Body of pancreas (tissue), 4 donors: ENCODE data around the gene AURKAIP1. TPM values are rescaled to one million over a fixed set of nuclear protein-coding genes. Genes with fewer than 3 reads are reported as not detected.

Experiments
- ATAC-seq: fragments of 150-250 bp; one replicate; pipeline ENCODE4 v1.9.1; 2016
- DNase-seq, 4 donors: peaks; one replicate each; pipeline ENCODE4 v3.0.0-alpha.2; 2019
- H3K27ac ChIP-seq, 4 donors: fragments of 200-600 bp; sonication (generic); 1 replicate in 3 of 4; 2 replicates in 1 of 4; pipeline versions ENCODE4 v1.5.1 to v1.6.1; 2016 to 2019; ENCODE audit warnings: mild to moderate bottlenecking in 1 of 4, mixed read lengths in 1 of 4, moderate library complexity in 1 of 4
- H3K27me3 ChIP-seq, 2 donors: fragments of 200-600 bp; sonication (generic); one replicate each; pipeline ENCODE4 v1.6.0; 2016; ENCODE audit warnings: mild to moderate bottlenecking in 1 of 2
- H3K36me3 ChIP-seq, 2 donors: fragments of 200-600 bp; sonication (generic); replicated peaks in 1 of 2; 2 replicates each; pipeline ENCODE4 v1.5.1; 2016; ENCODE audit warnings: low read depth in 2 of 2; ENCODE audit not compliant: insufficient read depth in 1 of 2
- H3K4me1 ChIP-seq: fragments of 200-600 bp; sonication (generic); one replicate; pipeline ENCODE4 v1.6.0; 2016
- H3K4me3 ChIP-seq, 2 donors: fragments of 200-600 bp; sonication (generic); 1 replicate in 1 of 2; 2 replicates in 1 of 2; pipeline ENCODE4 v1.5.1; 2016 to 2019
- H3K9me3 ChIP-seq, 3 donors: fragments of 200-600 bp; sonication (generic); 1 replicate in 2 of 3; 2 replicates in 1 of 3; pipeline ENCODE4 v1.5.1; 2016
- CTCF ChIP-seq, 7 experiments: fragments of 450-650 bp in 4 of 7; fragments of 200-600 bp in 3 of 7; sonication (generic) in 3 of 7; IDR thresholded peaks; one replicate each; pipeline ENCODE4 v1.5.1; 2016 to 2019; ENCODE audit warnings: antibody characterized with exemption in 7 of 7
- POLR2A ChIP-seq, 3 donors: fragments of 450-650 bp; IDR thresholded peaks; one replicate each; pipeline ENCODE4 v1.6.1; 2016; ENCODE audit warnings: antibody characterized with exemption in 3 of 3, mild to moderate bottlenecking in 2 of 3
- WGBS, 2 donors: methylation state at CpG; one replicate each; pipeline ENCODE4 v1.1.5; 2017; 5-methylcytosine and 5-hydroxymethylcytosine counted together
- intact Hi-C: fragments of 100-400 bp; cut with DNase I; formaldehyde crosslinking; loops from one replicate; pipeline ENCODE4 v1.15.1; 2023
- total RNA-seq, 2 donors: library from RNA; depleted of rRNA; stranded (reverse); fragments of >200 nt; gene quantifications; one replicate each; pipeline ENCODE4 v1.1.0, GENCODE V29; 2016

Gene AURKAIP1
- total RNA-seq, 2 donors from 2014 or later, result 79.4 to 93.7 TPM

GRCh38 chr1:1336931-1337792, 37.8 kb downstream of the AURKAIP1 start:
- ATAC-seq (no peak), DNase-seq (no peak)
- no peak overlapping the region for H3K27ac ChIP-seq
- no peaks in the 10 kb centered on the region for H3K9me3 ChIP-seq
- H3K4me1 ChIP-seq, result peaks cover 10% of the 10 kb centered on the region
- no peak overlapping the region for H3K4me3 ChIP-seq
- intact Hi-C loops, result no loop called here
- WGBS, 2 donors, result 95 to 98% methylated on average over 21 to 27 of the region's 32 CpGs
- TF ChIP-seq POLR2A (IDR thresholded peaks at IDR 0.05), result no peak
- H3K27me3 ChIP-seq, result no peaks in the 10 kb centered on the region
- H3K36me3 ChIP-seq, result peaks cover 0 to 13% of the 10 kb centered on the region in 2 donors

- TF ChIP-seq CTCF (IDR thresholded peaks at IDR 0.05), result no peak
- TF ChIP-seq POLR2A (IDR thresholded peaks at IDR 0.05), result no peak
- DNase-seq (no peak), ATAC-seq (no peak)
- no peaks in the 10 kb centered on the region for H3K27me3 ChIP-seq
- intact Hi-C loops, result no loop called here
- no peaks in the 10 kb centered on the region for H3K9me3 ChIP-seq
- peaks cover 10% of the 10 kb centered on the region for H3K4me1 ChIP-seq
- no peak overlapping the region for H3K27ac ChIP-seq
- no peak overlapping the region for H3K4me3 ChIP-seq
- H3K36me3 ChIP-seq, result peaks cover 0 to 12% of the 10 kb centered on the region in 2 donors
- 92 to 93% methylated on average over 13 to 25 of the region's 26 CpGs for WGBS, 2 donors
These were observed 38.6 kb downstream of the AURKAIP1 start for GRCh38 chr1:1336446-1336845.

GRCh38 chr1:1335792-1336248, 39.2 kb downstream of the AURKAIP1 start:
- H3K9me3 ChIP-seq, result no peaks in the 10 kb centered on the region
- peaks cover 10% of the 10 kb centered on the region for H3K4me1 ChIP-seq
- H3K36me3 ChIP-seq, result peaks cover 0 to 10% of the 10 kb centered on the region in 2 donors
- no peak overlapping the region for H3K27ac ChIP-seq
- ATAC-seq, result no peak
- TF ChIP-seq POLR2A (IDR thresholded peaks at IDR 0.05) (no peak), CTCF (IDR thresholded peaks at IDR 0.05) (no peak)
- intact Hi-C loops, result no loop called here
- no peak overlapping the region for H3K4me3 ChIP-seq
- no peaks in the 10 kb centered on the region for H3K27me3 ChIP-seq
- DNase-seq, result no peak
- 93 to 95% methylated on average over 10 to 14 of the region's 21 CpGs for WGBS, 2 donors

GRCh38 chr1:1335283-1335682, 39.7 kb downstream of the AURKAIP1 start:
- DNase-seq (no peak), ATAC-seq (no peak)
- Histone ChIP-seq H3K4me1 (peaks cover 10% of the 10 kb centered on the region), H3K4me3 (no peak overlapping the region), H3K27ac (no peak overlapping the region), H3K36me3 (peaks cover 0 to 10% of the 10 kb centered on the region in 2 donors), H3K9me3 (no peaks in the 10 kb centered on the region), H3K27me3 (no peaks in the 10 kb centered on the region)
- intact Hi-C loops, result no loop called here
- WGBS, 2 donors, result 79 to 82% methylated on average over 12 to 16 of the region's 16 CpGs
- TF ChIP-seq CTCF (IDR thresholded peaks at IDR 0.05) (no peak), POLR2A (IDR thresholded peaks at IDR 0.05) (no peak)

GRCh38 chr1:1334835-1335234, 40.2 kb downstream of the AURKAIP1 start:
- H3K27me3 ChIP-seq, result no peaks in the 10 kb centered on the region
- H3K4me3 ChIP-seq, result no peak overlapping the region
- H3K4me1 ChIP-seq, result peaks cover 10% of the 10 kb centered on the region
- TF ChIP-seq CTCF (IDR thresholded peaks at IDR 0.05) (no peak), POLR2A (IDR thresholded peaks at IDR 0.05) (no peak)
- ATAC-seq, result no peak
- H3K27ac ChIP-seq, result no peak overlapping the region
- no peaks in the 10 kb centered on the region for H3K9me3 ChIP-seq
- intact Hi-C loops, result no loop called here
- no peak for DNase-seq
- peaks cover 0 to 10% of the 10 kb centered on the region in 2 donors for H3K36me3 ChIP-seq
- 77 to 80% methylated on average over 1 to 9 of the region's 11 CpGs for WGBS, 2 donors
